Measurements from ENCODE around the gene TMEM147. TPM values are rescaled to one million over a fixed set of nuclear protein-coding genes. Genes with fewer than 3 reads are reported as not detected.

TMEM147 gene
- total RNA-seq, 3 donors from 2014 or later: 111 to 148 (median 115) TPM

GRCh38 chr19:35529241-35530218 is 15.9 kb upstream of the TMEM147 start:
- Mint-ChIP-seq H3K36me3 (ENCODE audit: insufficient read depth) (no peaks in the 10 kb centered on the region), H3K4me1 (ENCODE audit: low read depth) (peaks cover 12% of the 10 kb centered on the region), H3K9me3 (no peaks in the 10 kb centered on the region), H3K4me3 (no peak overlapping the region), H3K27me3 (ENCODE audit: low read depth) (peaks cover 45% of the 10 kb centered on the region)
- ATAC-seq (no peak), DNase-seq (no peak)

GRCh38 chr19:35531291-35531690 is 14.1 kb upstream of the TMEM147 start:
- H3K4me3 Mint-ChIP-seq: no peak overlapping the region
- no peaks in the 10 kb centered on the region for H3K9me3 Mint-ChIP-seq
- H3K27me3 Mint-ChIP-seq (ENCODE audit: low read depth): peaks cover 43% of the 10 kb centered on the region
- ATAC-seq (no peak), DNase-seq (no peak)
- H3K36me3 Mint-ChIP-seq (ENCODE audit: insufficient read depth): no peaks in the 10 kb centered on the region
- peaks cover 14% of the 10 kb centered on the region for H3K4me1 Mint-ChIP-seq (ENCODE audit: low read depth)

- peak; percentile 17 to 18 for ATAC-seq
Measured at GRCh38 chr19:35533201-35533821, 12.1 kb upstream of the TMEM147 start, which contains the start of gene GAPDHS. GAPDHS (plus strand) TSS chr19:35533456; CDS start chr19:35533528, 72 bp downstream.

GRCh38 chr19:35533822-35534392 is 11.5 kb upstream of the TMEM147 start:
- Mint-ChIP-seq H3K4me1 (ENCODE audit: low read depth) (peaks cover 14% of the 10 kb centered on the region), H3K27me3 (ENCODE audit: low read depth) (peaks cover 22% of the 10 kb centered on the region), H3K36me3 (ENCODE audit: insufficient read depth) (no peaks in the 10 kb centered on the region), H3K9me3 (no peaks in the 10 kb centered on the region), H3K4me3 (peak overlapping the region; percentile 65)
- ATAC-seq: peak; percentile 81 to 87
- DNase-seq: no peak

More at GRCh38 chr19:35533201-35533821, 12.1 kb upstream of the TMEM147 start, which contains the start of gene GAPDHS:
- Mint-ChIP-seq H3K27me3 (ENCODE audit: low read depth) (peaks cover 28% of the 10 kb centered on the region), H3K9me3 (no peaks in the 10 kb centered on the region), H3K4me1 (ENCODE audit: low read depth) (peaks cover 14% of the 10 kb centered on the region), H3K36me3 (ENCODE audit: insufficient read depth) (no peaks in the 10 kb centered on the region), H3K4me3 (peak within 1 kb of the TSS; percentile 65)
- DNase-seq: no peak

- Mint-ChIP-seq H3K36me3 (ENCODE audit: insufficient read depth) (no peaks in the 10 kb centered on the region), H3K4me3 (no peak overlapping the region)
Measured at GRCh38 chr19:35534803-35535480, 10.5 kb upstream of the TMEM147 start.

GRCh38 chr19:35539314-35539713 is 6.1 kb upstream of the TMEM147 start:
- no peak for ATAC-seq
- H3K36me3 Mint-ChIP-seq (ENCODE audit: insufficient read depth): no peaks in the 10 kb centered on the region
- no peak overlapping the region for H3K4me3 Mint-ChIP-seq
- peaks cover 1% of the 10 kb centered on the region for H3K27me3 Mint-ChIP-seq (ENCODE audit: low read depth)
- H3K9me3 Mint-ChIP-seq: no peaks in the 10 kb centered on the region
- DNase-seq: no peak
- H3K4me1 Mint-ChIP-seq (ENCODE audit: low read depth): peaks cover 6% of the 10 kb centered on the region

More at GRCh38 chr19:35534803-35535480, 10.5 kb upstream of the TMEM147 start:
- no peak for DNase-seq
- Mint-ChIP-seq H3K9me3 (no peaks in the 10 kb centered on the region), H3K4me1 (ENCODE audit: low read depth) (peaks cover 14% of the 10 kb centered on the region), H3K27me3 (ENCODE audit: low read depth) (peaks cover 15% of the 10 kb centered on the region)
- no peak for ATAC-seq

GRCh38 chr19:35539850-35540249 is 5.6 kb upstream of the TMEM147 start:
- Mint-ChIP-seq H3K4me3 (no peak overlapping the region), H3K27me3 (ENCODE audit: low read depth) (peaks cover 1% of the 10 kb centered on the region), H3K4me1 (ENCODE audit: low read depth) (peaks cover 9% of the 10 kb centered on the region), H3K36me3 (ENCODE audit: insufficient read depth) (no peaks in the 10 kb centered on the region), H3K9me3 (no peaks in the 10 kb centered on the region)
- ATAC-seq (no peak), DNase-seq (no peak)

- Mint-ChIP-seq H3K27me3 (ENCODE audit: low read depth) (peaks cover 1% of the 10 kb centered on the region), H3K4me3 (no peak overlapping the region), H3K36me3 (ENCODE audit: insufficient read depth) (no peaks in the 10 kb centered on the region), H3K4me1 (ENCODE audit: low read depth) (peaks cover 10% of the 10 kb centered on the region), H3K9me3 (no peaks in the 10 kb centered on the region)
- ATAC-seq: no peak
- DNase-seq: no peak
Measured at GRCh38 chr19:35540356-35540927, 5.0 kb upstream of the TMEM147 start.

- Mint-ChIP-seq H3K4me3 (no peak overlapping the region), H3K9me3 (no peaks in the 10 kb centered on the region)
- ATAC-seq: no peak
Measured at GRCh38 chr19:35542209-35542608, 3.2 kb upstream of the TMEM147 start.

GRCh38 chr19:35543280-35544109 is 1.9 kb upstream of the TMEM147 start:
- peaks cover 10% of the 10 kb centered on the region for H3K36me3 Mint-ChIP-seq (ENCODE audit: insufficient read depth)
- no peak overlapping the region for H3K4me3 Mint-ChIP-seq
- H3K9me3 Mint-ChIP-seq: no peaks in the 10 kb centered on the region
- peaks cover 26% of the 10 kb centered on the region for H3K4me1 Mint-ChIP-seq (ENCODE audit: low read depth)
- ATAC-seq (no peak), DNase-seq (no peak)
- H3K27me3 Mint-ChIP-seq (ENCODE audit: low read depth): no peaks in the 10 kb centered on the region

More at GRCh38 chr19:35542209-35542608, 3.2 kb upstream of the TMEM147 start:
- peaks cover under 1% of the 10 kb centered on the region for H3K36me3 Mint-ChIP-seq (ENCODE audit: insufficient read depth)
- H3K27me3 Mint-ChIP-seq (ENCODE audit: low read depth): no peaks in the 10 kb centered on the region
- peaks cover 22% of the 10 kb centered on the region for H3K4me1 Mint-ChIP-seq (ENCODE audit: low read depth)
- no peak for DNase-seq

- DNase-seq (no peak), ATAC-seq (no peak)
- peak overlapping the region; percentile 94 for H3K4me3 Mint-ChIP-seq
- H3K9me3 Mint-ChIP-seq: no peaks in the 10 kb centered on the region
- peaks cover 33% of the 10 kb centered on the region for H3K4me1 Mint-ChIP-seq (ENCODE audit: low read depth)
- H3K27me3 Mint-ChIP-seq (ENCODE audit: low read depth): no peaks in the 10 kb centered on the region
- H3K36me3 Mint-ChIP-seq (ENCODE audit: insufficient read depth): peaks cover 16% of the 10 kb centered on the region
Measured at GRCh38 chr19:35544110-35544802, 1.2 kb upstream of the TMEM147 start.

- H3K9me3 Mint-ChIP-seq: no peaks in the 10 kb centered on the region
- DNase-seq (peak; percentile 59), ATAC-seq (peak; percentile 76 to 80)
- peaks cover 19% of the 10 kb centered on the region for H3K36me3 Mint-ChIP-seq (ENCODE audit: insufficient read depth)
- H3K4me3 Mint-ChIP-seq: peak overlapping the region; percentile 94
- H3K4me1 Mint-ChIP-seq (ENCODE audit: low read depth): peaks cover 32% of the 10 kb centered on the region
- H3K27me3 Mint-ChIP-seq (ENCODE audit: low read depth): no peaks in the 10 kb centered on the region
Measured at GRCh38 chr19:35545855-35546381, 492 bp downstream of the TMEM147 start.
